ENCODE data around the gene SPP1. TPM values are rescaled to one million over a fixed set of nuclear protein-coding genes. Genes with fewer than 3 reads are reported as not detected.

SPP1 gene
- total and polyA plus RNA-seq, 2 donors: 44.2 to 64.8 TPM

- Histone ChIP-seq H3K27me3 (ENCODE audit: control insufficient read depth in 2 of 2, insufficient read depth in 1 of 2, low read length in 1 of 2) (no peaks in the 10 kb centered on the region), H3K4me1 (ENCODE audit: control insufficient read depth in 2 of 2, insufficient read depth in 2 of 2, low read length in 2 of 2) (no peaks in the 10 kb centered on the region), H3K36me3 (ENCODE audit: control insufficient read depth in 2 of 2, insufficient read depth in 2 of 2, low read length in 1 of 2) (peaks cover 8 to 9% of the 10 kb centered on the region in 2 donors), H3K27ac (ENCODE audit: low read depth in 1 of 2, low read length in 1 of 2) (no peak overlapping the region), H3K4me3 (ENCODE audit: low read length in 2 of 2) (no peak overlapping the region), H3K9me3 (ENCODE audit: control insufficient read depth in 2 of 2, insufficient read depth in 1 of 2, low read length in 1 of 2) (no peaks in the 10 kb centered on the region)
- DNase-seq (ENCODE audit: low read depth in 6 of 9, low spot score in 9 of 9): no peak
- 88% methylated on average over 12 of the region's 12 CpGs for WGBS
Observed at GRCh38 chr4:88030565-88031310, 55.2 kb downstream of the SPP1 start.

Other genes starting within 250 kb of the SPP1 start
- 0.33 TPM for gene IBSP, start 176.2 kb upstream of the SPP1 start, total RNA-seq
- gene IBSP, start 176.2 kb upstream of the SPP1 start, polyA plus RNA-seq: 1.6 TPM
- gene MEPE, start 142.7 kb upstream of the SPP1 start, total RNA-seq: 0.24 TPM
- gene MEPE, start 142.7 kb upstream of the SPP1 start, polyA plus RNA-seq: 0.59 TPM
- gene PKD2, start 31.9 kb downstream of the SPP1 start, total RNA-seq: 11.6 TPM
- 9.9 TPM for gene PKD2, start 31.9 kb downstream of the SPP1 start, polyA plus RNA-seq
- gene ABCG2, start 182.9 kb downstream of the SPP1 start, total RNA-seq: 1.4 TPM
- gene ABCG2, start 182.9 kb downstream of the SPP1 start, polyA plus RNA-seq: 0.59 TPM

All from thymus (tissue), 11 donors.